Neural cell (in vitro differentiated cells): ENCODE results near the gene CAST. TPM values are rescaled to one million over a fixed set of nuclear protein-coding genes. Genes with fewer than 3 reads are reported as not detected.
"Not testable (repeated sequence)": the region's sequence is repeated elsewhere in the genome, so short reads cannot be mapped to it uniquely, and the experiment has no call there.

Experiments
- H2AFZ ChIP-seq: fragments of 200-600, 300-800 bp; sonication (generic), shearing (Covaris generic); 2 replicates; pipeline ENCODE4 v1.6.0; 2014; ENCODE audit warnings: low read depth, mild to moderate bottlenecking, antibody characterized with exemption, low read length, moderate library complexity
- H3F3A ChIP-seq: fragments of 200-600 bp; shearing (Covaris generic); 2 replicates; pipeline ENCODE4 v1.6.1; 2016; ENCODE audit warnings: mild to moderate bottlenecking, moderate library complexity, mixed read lengths, antibody characterized with exemption, low read length; ENCODE audit not compliant: insufficient read depth, poor library complexity, severe bottlenecking
- H3K27ac ChIP-seq: fragments of 200-600, 300-800 bp; sonication (generic), shearing (Covaris generic); 2 replicates; pipeline ENCODE4 v1.5.1; 2014; ENCODE audit warnings: mild to moderate bottlenecking, low read length, moderate library complexity
- H3K27me3 ChIP-seq: fragments of 300-800, 200-600 bp; sonication (generic), shearing (Covaris generic); 2 replicates; pipeline ENCODE4 v1.6.0; 2014; ENCODE audit warnings: mild to moderate bottlenecking, low read depth, low read length, moderate library complexity; ENCODE audit not compliant: insufficient read depth
- H3K36me3 ChIP-seq: fragments of 300-800, 200-600 bp; sonication (generic), shearing (Covaris generic); 2 replicates; pipeline ENCODE4 v1.5.1; 2014; ENCODE audit warnings: mild to moderate bottlenecking, antibody characterized with exemption, low read length, moderate library complexity; ENCODE audit not compliant: insufficient read depth
- H3K4me2 ChIP-seq: fragments of 300-800, 200-600 bp; sonication (generic), shearing (Covaris generic); 2 replicates; pipeline ENCODE4 v1.6.0; 2014; ENCODE audit warnings: mild to moderate bottlenecking, low read length
- H3K4me3 ChIP-seq: fragments of 300-800, 200-600 bp; sonication (generic), shearing (Covaris generic); 2 replicates; pipeline ENCODE4 v1.5.1; 2014; ENCODE audit warnings: mild to moderate bottlenecking, low read length, moderate library complexity
- H3K79me2 ChIP-seq: fragments of 200-600 bp; shearing (Covaris generic); replicated peaks from 2 replicates; pipeline ENCODE4 v1.6.0; 2014; ENCODE audit warnings: mild to moderate bottlenecking, low read length, moderate library complexity; ENCODE audit not compliant: insufficient read depth
- H3K9ac ChIP-seq: fragments of 300-800, 200-600 bp; sonication (generic), shearing (Covaris generic); 2 replicates; pipeline ENCODE4 v1.6.1; 2016; ENCODE audit warnings: mild to moderate bottlenecking, low read length, mixed read lengths
- H3K9me2 ChIP-seq: fragments of 200-600 bp; shearing (Covaris generic); 2 replicates; pipeline ENCODE4 v1.6.1; 2016; ENCODE audit warnings: mild to moderate bottlenecking, low read length, mixed read lengths; ENCODE audit not compliant: insufficient read depth
- H3K9me3 ChIP-seq: fragments of 200-600, 300-800 bp; sonication (generic), shearing (Covaris generic); 2 replicates; pipeline ENCODE4 v1.6.1; 2016; ENCODE audit warnings: mild to moderate bottlenecking, mixed run types, low read length, moderate library complexity, mixed read lengths
- H4K20me1 ChIP-seq: fragments of 200-600 bp; shearing (Covaris generic); 2 replicates; pipeline ENCODE4 v1.6.1; 2016; ENCODE audit warnings: mild to moderate bottlenecking, mixed run types; ENCODE audit not compliant: insufficient read depth
- EP300 ChIP-seq: fragments of 450-650 bp; conservative IDR thresholded peaks from 2 replicates; pipeline ENCODE4 v1.6.1; 2014; ENCODE audit warnings: antibody characterized with exemption, mild to moderate bottlenecking, moderate library complexity; ENCODE audit not compliant: poor library complexity, severe bottlenecking
- EZH2 ChIP-seq: fragments of 200-600, 300-800 bp; shearing (Covaris generic), sonication (generic); IDR thresholded peaks from 2 replicates; pipeline ENCODE4 v1.6.1; 2014; ENCODE audit warnings: antibody characterized with exemption, low read length, borderline replicate concordance, mild to moderate bottlenecking; ENCODE audit not compliant: insufficient read depth, poor library complexity, severe bottlenecking
- MXI1 ChIP-seq: fragments of 450-650 bp; conservative IDR thresholded peaks from 2 replicates; pipeline ENCODE4 v1.6.1; 2014; ENCODE audit warnings: antibody characterized with exemption, mild to moderate bottlenecking; ENCODE audit not compliant: poor library complexity, severe bottlenecking
- POLR2AphosphoS5 ChIP-seq: IDR thresholded peaks from 2 replicates; pipeline ENCODE4 v1.6.1; 2012
- RAD21 ChIP-seq: fragments of 450-650 bp; conservative IDR thresholded peaks from 2 replicates; pipeline ENCODE4 v1.6.1; 2014; ENCODE audit warnings: antibody characterized with exemption, mild to moderate bottlenecking, moderate library complexity
- SMC3 ChIP-seq: fragments of 450-650 bp; conservative IDR thresholded peaks from 2 replicates; pipeline ENCODE4 v1.6.1; 2014; ENCODE audit warnings: antibody characterized with exemption, mild to moderate bottlenecking, moderate library complexity; ENCODE audit not compliant: poor library complexity
- TAF1 ChIP-seq: IDR thresholded peaks from 2 replicates; pipeline ENCODE4 v1.6.1; 2012; ENCODE audit warnings: low read depth
- polyA plus RNA-seq: library from polyadenylated mRNA; depleted of rRNA; stranded (reverse); fragments of >200 nt; gene quantifications from 2 replicates; pipeline ENCODE4 v1.2.3, GENCODE V29; 2014
- TF ChIP-seq, protein P1 (sequence below): fragments of 450-650 bp; IDR thresholded peaks from 2 replicates; pipeline ENCODE4 v1.5.1; 2014; ENCODE audit warnings: antibody characterized with exemption, mild to moderate bottlenecking, moderate library complexity; ENCODE audit not compliant: poor library complexity, severe bottlenecking
- TF ChIP-seq, protein P2 (sequence below): IDR thresholded peaks from 2 replicates; pipeline ENCODE4 v1.6.1; 2012; ENCODE audit warnings: borderline replicate concordance

CAST gene
- polyA plus RNA-seq, 1 donor from 2014 or later: 8.4 TPM

DNA sequence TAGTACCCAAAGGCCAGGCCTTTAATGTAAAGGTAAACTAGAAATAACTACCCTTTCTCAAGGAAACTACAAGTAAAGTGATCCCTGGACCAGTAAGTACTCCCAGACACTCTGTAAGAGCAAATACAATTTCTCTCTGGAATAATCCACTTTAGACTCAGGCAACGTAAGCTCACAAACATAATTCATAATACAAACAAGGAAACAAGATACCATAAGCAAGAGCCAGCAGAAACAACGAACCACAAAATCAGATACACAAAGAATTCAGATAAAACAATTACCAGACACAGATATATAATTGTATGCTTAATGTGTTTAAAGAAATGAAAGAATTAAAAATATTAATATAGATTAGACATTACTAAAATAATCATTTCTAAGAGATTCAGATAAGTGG lies 133.4 kb downstream of the CAST start (continued):
- no peak for TF ChIP-seq EP300

DNA sequence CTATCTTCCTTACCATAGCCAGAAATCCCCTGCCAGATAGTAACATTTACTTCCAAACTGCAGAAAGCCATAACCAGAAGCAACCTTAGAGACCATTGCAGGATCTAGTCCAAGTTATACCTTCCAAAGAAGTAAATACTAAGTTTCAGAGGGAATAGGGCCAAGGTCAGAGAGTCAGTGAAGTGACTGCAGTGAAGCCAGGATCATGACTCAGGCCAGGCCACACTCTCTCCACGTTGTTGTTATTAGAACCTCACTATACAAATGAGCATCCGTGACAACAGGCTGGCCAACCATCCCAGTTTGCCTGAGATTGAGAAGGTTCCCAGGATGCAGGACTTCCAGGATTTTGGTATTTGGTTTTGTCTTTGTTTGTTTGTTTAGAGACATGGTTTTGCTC lies 134.3 kb downstream of the CAST start:
- H3K27me3 ChIP-seq: no peaks in the 10 kb centered on the region
- H3K36me3 ChIP-seq: peaks cover 5% of the 10 kb centered on the region
- H3K9ac ChIP-seq: no peak overlapping the region
- TF ChIP-seq TAF1: no peak
- TF ChIP-seq SMC3: no peak
- H3K9me2 ChIP-seq: no peaks in the 10 kb centered on the region
- H4K20me1 ChIP-seq: no peaks in the 10 kb centered on the region
- peaks cover 8% of the 10 kb centered on the region for H3F3A ChIP-seq
- no peaks in the 10 kb centered on the region for H3K9me3 ChIP-seq
- no peak overlapping the region for H2AFZ ChIP-seq
- H3K4me2 ChIP-seq: no peak overlapping the region
- H3K27ac ChIP-seq: no peak overlapping the region
- no peak overlapping the region for H3K4me3 ChIP-seq
- no peaks in the 10 kb centered on the region for H3K79me2 ChIP-seq

DNA sequence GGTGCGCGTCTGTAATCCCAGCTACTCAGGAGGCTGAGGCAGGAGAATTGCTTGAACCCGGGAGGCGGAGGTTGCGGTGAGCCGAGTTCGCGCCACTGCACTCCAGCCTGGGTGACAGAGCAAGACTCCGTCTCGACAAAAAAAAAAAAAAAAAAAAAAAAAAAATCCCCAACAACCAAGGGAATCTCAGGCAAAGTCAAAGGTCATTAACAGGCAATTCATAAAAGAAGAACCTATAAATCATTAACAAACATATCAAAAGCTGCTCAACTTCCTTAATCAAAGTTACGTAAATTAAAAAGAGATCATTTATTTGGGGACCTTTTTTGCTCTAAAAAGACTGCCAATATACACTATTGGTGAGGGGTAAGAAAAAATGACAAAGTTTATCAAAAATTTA lies 139.5 kb downstream of the CAST start:
- H3F3A ChIP-seq, H3K9ac ChIP-seq, H2AFZ ChIP-seq, H3K27ac ChIP-seq, H3K36me3 ChIP-seq, H3K4me2 ChIP-seq, H4K20me1 ChIP-seq, H3K9me3 ChIP-seq, H3K27me3 ChIP-seq, H3K9me2 ChIP-seq, H3K4me3 ChIP-seq, H3K79me2 ChIP-seq: not testable (repeated sequence)

DNA sequence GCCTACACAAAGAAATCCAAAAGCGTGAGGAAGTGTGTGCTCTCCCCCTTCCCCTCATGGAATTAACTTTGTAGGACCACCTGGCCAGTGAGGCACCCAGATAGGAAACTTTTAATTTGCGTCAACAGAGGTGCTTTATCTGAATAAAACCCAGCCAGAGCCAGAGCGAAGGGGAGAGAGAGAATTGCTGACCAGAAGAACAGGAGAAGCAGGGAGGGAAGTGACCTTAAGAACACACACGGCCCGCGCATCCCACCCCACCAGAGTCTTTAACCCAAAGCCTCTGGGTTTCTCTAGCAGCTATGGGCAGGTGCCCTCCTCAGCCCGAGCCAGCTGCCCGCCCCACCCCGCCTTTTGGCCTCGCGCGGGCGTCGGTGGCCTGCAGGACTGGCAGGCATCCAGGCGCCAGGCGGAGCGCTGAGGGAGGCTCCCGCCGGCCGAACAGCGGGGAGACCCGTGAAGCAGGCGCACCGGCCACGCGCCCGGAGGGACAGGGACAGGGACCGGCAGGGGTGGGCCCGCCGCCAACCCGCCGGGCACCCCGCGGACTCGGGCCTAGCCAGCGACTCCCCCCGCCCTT lies 145.0 kb downstream of the CAST start:
- H3K4me2 ChIP-seq: no peak overlapping the region
- H3K36me3 ChIP-seq: no peaks in the 10 kb centered on the region
- TF ChIP-seq SMC3: no peak
- no peak overlapping the region for H2AFZ ChIP-seq
- H4K20me1 ChIP-seq: no peaks in the 10 kb centered on the region
- peaks cover 4% of the 10 kb centered on the region for H3K27me3 ChIP-seq
- no peaks in the 10 kb centered on the region for H3F3A ChIP-seq
- H3K9me2 ChIP-seq: no peaks in the 10 kb centered on the region
- H3K27ac ChIP-seq: no peak overlapping the region
- H3K9me3 ChIP-seq: no peaks in the 10 kb centered on the region
- H3K9ac ChIP-seq: peak overlapping the region; percentile 67
- no peaks in the 10 kb centered on the region for H3K79me2 ChIP-seq
- H3K4me3 ChIP-seq: peak overlapping the region; percentile 70

DNA sequence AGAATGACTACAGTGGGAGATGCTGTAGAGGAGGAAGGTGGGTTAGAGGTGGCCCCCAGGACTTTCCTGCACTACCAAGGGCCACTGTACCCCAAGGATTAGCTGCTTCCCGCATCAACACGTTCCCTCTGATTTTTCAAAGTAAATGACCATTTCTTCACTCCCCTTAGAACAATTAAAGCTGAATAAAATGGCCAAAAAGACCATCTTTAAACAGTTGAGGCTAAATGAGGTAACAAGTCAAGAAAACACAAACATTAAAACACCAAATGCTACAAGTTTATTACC lies 146.3 kb downstream of the CAST start:
- TF ChIP-seq TAF1 (no peak), MXI1 (no peak), RAD21 (no peak), POLR2AphosphoS5 (no peak), SMC3 (no peak), EZH2 (no peak), EP300 (no peak)
- TF ChIP-seq, protein P1, sequence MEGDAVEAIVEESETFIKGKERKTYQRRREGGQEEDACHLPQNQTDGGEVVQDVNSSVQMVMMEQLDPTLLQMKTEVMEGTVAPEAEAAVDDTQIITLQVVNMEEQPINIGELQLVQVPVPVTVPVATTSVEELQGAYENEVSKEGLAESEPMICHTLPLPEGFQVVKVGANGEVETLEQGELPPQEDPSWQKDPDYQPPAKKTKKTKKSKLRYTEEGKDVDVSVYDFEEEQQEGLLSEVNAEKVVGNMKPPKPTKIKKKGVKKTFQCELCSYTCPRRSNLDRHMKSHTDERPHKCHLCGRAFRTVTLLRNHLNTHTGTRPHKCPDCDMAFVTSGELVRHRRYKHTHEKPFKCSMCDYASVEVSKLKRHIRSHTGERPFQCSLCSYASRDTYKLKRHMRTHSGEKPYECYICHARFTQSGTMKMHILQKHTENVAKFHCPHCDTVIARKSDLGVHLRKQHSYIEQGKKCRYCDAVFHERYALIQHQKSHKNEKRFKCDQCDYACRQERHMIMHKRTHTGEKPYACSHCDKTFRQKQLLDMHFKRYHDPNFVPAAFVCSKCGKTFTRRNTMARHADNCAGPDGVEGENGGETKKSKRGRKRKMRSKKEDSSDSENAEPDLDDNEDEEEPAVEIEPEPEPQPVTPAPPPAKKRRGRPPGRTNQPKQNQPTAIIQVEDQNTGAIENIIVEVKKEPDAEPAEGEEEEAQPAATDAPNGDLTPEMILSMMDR: no peak
- TF ChIP-seq, protein P2, sequence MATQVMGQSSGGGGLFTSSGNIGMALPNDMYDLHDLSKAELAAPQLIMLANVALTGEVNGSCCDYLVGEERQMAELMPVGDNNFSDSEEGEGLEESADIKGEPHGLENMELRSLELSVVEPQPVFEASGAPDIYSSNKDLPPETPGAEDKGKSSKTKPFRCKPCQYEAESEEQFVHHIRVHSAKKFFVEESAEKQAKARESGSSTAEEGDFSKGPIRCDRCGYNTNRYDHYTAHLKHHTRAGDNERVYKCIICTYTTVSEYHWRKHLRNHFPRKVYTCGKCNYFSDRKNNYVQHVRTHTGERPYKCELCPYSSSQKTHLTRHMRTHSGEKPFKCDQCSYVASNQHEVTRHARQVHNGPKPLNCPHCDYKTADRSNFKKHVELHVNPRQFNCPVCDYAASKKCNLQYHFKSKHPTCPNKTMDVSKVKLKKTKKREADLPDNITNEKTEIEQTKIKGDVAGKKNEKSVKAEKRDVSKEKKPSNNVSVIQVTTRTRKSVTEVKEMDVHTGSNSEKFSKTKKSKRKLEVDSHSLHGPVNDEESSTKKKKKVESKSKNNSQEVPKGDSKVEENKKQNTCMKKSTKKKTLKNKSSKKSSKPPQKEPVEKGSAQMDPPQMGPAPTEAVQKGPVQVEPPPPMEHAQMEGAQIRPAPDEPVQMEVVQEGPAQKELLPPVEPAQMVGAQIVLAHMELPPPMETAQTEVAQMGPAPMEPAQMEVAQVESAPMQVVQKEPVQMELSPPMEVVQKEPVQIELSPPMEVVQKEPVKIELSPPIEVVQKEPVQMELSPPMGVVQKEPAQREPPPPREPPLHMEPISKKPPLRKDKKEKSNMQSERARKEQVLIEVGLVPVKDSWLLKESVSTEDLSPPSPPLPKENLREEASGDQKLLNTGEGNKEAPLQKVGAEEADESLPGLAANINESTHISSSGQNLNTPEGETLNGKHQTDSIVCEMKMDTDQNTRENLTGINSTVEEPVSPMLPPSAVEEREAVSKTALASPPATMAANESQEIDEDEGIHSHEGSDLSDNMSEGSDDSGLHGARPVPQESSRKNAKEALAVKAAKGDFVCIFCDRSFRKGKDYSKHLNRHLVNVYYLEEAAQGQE: no peak
- Histone ChIP-seq H3K9me3 (no peaks in the 10 kb centered on the region), H3F3A (no peaks in the 10 kb centered on the region), H3K9me2 (no peaks in the 10 kb centered on the region), H4K20me1 (no peaks in the 10 kb centered on the region), H3K9ac (peak overlapping the region; percentile 67), H2AFZ (no peak overlapping the region), H3K27me3 (peaks cover 4% of the 10 kb centered on the region), H3K4me3 (peak overlapping the region; percentile 70), H3K36me3 (no peaks in the 10 kb centered on the region), H3K4me2 (no peak overlapping the region), H3K79me2 (no peaks in the 10 kb centered on the region), H3K27ac (no peak overlapping the region)
